Iris pigment epithelial cell (primary cell): ENCODE results near the gene MED13.

Source experiments
- DNase-seq: peaks from one replicate; pipeline ENCODE4 v3.0.0-alpha.2; 2011; ENCODE audit warnings: low read depth

Gene MED13

GRCh38 chr17:62064791-62065563, at the start of gene MED13:
Gene MED13, minus strand, starts transcription at chr17:62065278. Its CDS starts 73 bp downstream, at chr17:62065205.
- DNase-seq = peak; percentile 40

- no peak for DNase-seq
Observed at GRCh38 chr17:62112229-62112628, 47.2 kb upstream of the MED13 start.

GRCh38 chr17:62111562-62112171, 46.6 kb upstream of the MED13 start:
- DNase-seq = no peak

GRCh38 chr17:62110923-62111484, 45.9 kb upstream of the MED13 start:
- DNase-seq = no peak

- no peak for DNase-seq
Observed at GRCh38 chr17:62109924-62110323, 44.8 kb upstream of the MED13 start.

GRCh38 chr17:62109378-62109902, 44.4 kb upstream of the MED13 start:
- DNase-seq = peak; percentile 76

GRCh38 chr17:62105861-62106260, 40.8 kb upstream of the MED13 start:
- DNase-seq = no peak

GRCh38 chr17:62105357-62105756, 40.3 kb upstream of the MED13 start:
- no peak for DNase-seq

- DNase-seq = no peak
Observed at GRCh38 chr17:62101515-62101914, 36.4 kb upstream of the MED13 start.

GRCh38 chr17:62101090-62101489, 36.0 kb upstream of the MED13 start:
- DNase-seq = no peak

- no peak for DNase-seq
Observed at GRCh38 chr17:62100055-62100454, 35.0 kb upstream of the MED13 start.

GRCh38 chr17:62099532-62099931, 34.5 kb upstream of the MED13 start:
- DNase-seq = no peak

- DNase-seq = no peak
Observed at GRCh38 chr17:62098623-62099231, 33.6 kb upstream of the MED13 start.

- DNase-seq = no peak
Observed at GRCh38 chr17:62096401-62096670, 31.3 kb upstream of the MED13 start.

GRCh38 chr17:62094175-62094574, 29.1 kb upstream of the MED13 start:
- peak; percentile 24 for DNase-seq

- peak; percentile 94 for DNase-seq
Observed at GRCh38 chr17:62093188-62094155, 28.4 kb upstream of the MED13 start.

- peak; percentile 11 for DNase-seq
Observed at GRCh38 chr17:62092784-62093183, 27.7 kb upstream of the MED13 start.

GRCh38 chr17:62091804-62092203, 26.7 kb upstream of the MED13 start:
- DNase-seq = no peak

- DNase-seq = no peak
Observed at GRCh38 chr17:62090868-62091267, 25.8 kb upstream of the MED13 start.

GRCh38 chr17:62090021-62090824, 25.1 kb upstream of the MED13 start:
- no peak for DNase-seq

- DNase-seq = no peak
Observed at GRCh38 chr17:62089334-62089733, 24.3 kb upstream of the MED13 start.
